HepG2 (cell line): ENCODE results near the gene LGALS3.

ENCODE experiments used
- CTCF ChIP-seq: sonication (generic); formaldehyde crosslinking; IDR thresholded peaks from 2 replicates; pipeline ENCODE4 v1.5.0; 2020; ENCODE audit warnings: mild to moderate bottlenecking, missing genetic modification reagents, moderate library complexity
- EZH2 ChIP-seq: conservative IDR thresholded peaks from 2 replicates; pipeline ENCODE4 v1.6.1; 2012; ENCODE audit warnings: mild to moderate bottlenecking, low read depth, low read length, moderate library complexity
- HMG20B ChIP-seq: conservative IDR thresholded peaks from 2 replicates; pipeline ENCODE4 v1.6.1; 2016; ENCODE audit warnings: missing genetic modification reagents, missing compliant biosample characterization
- MLXIP ChIP-seq: sonication (generic); formaldehyde crosslinking; IDR thresholded peaks from 2 replicates; pipeline ENCODE4 v1.9.0; 2021; ENCODE audit warnings: missing genetic modification reagents, borderline replicate concordance
- TCF7L2 ChIP-seq: IDR thresholded peaks from 2 replicates; pipeline ENCODE4 v1.6.1; 2011; ENCODE audit warnings: mild to moderate bottlenecking, low read depth, low read length, moderate library complexity
- YY1 ChIP-seq: IDR thresholded peaks from 2 replicates; pipeline ENCODE4 v1.6.1; 2011; ENCODE audit warnings: low read length, low read depth, moderate library complexity, mild to moderate bottlenecking; ENCODE audit not compliant: insufficient read depth, insufficient replicate concordance
- ZBTB26 ChIP-seq: IDR thresholded peaks from 2 replicates; pipeline ENCODE4 v1.6.1; 2016; ENCODE audit warnings: missing compliant biosample characterization, missing genetic modification reagents, borderline replicate concordance

- TF ChIP-seq CTCF (CRISPR knock-in tag), result no peak
- TF ChIP-seq MLXIP (CRISPR knock-in tag), result no peak
- TF ChIP-seq ZBTB26, result no peak
- no peak for TF ChIP-seq HMG20B (CRISPR knock-in tag)
- no peak for TF ChIP-seq EZH2
- no peak for TF ChIP-seq TCF7L2
- no peak for TF ChIP-seq YY1
Measured at GRCh38 chr14:55122440-55122986, 6.5 kb upstream of the LGALS3 start.
